ENCODE data around the gene CGB3.

The CGB3 gene

DNA sequence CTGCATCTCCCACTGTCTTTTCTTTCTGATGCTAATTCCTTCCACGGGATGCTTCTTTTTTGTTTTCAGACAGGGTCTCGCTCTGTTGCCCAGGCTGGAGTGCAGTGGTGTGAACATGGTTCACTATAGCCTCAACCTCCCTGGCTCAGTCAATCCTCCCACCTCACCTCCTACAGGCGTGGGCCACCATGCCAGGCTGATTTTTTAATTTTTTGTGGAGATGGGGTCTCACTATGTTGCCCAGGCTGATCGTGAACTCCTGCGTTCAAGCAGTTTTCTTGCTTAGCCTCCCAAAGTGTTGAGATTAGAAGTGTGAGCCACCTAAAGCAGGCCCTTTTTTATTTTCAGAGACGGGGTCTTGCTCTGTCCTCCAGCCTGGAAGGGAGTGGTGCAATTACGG, 35.8 kb downstream of the CGB3 start:
- no peak for DNase-seq (ENCODE audit: low read depth)

GRCh38 chr19:48987323-48987722, 36.8 kb downstream of the CGB3 start:
- DNase-seq (ENCODE audit: low read depth): no peak

GRCh38 chr19:48986211-48986610, 37.9 kb downstream of the CGB3 start:
- no peak for DNase-seq (ENCODE audit: low read depth)

DNA sequence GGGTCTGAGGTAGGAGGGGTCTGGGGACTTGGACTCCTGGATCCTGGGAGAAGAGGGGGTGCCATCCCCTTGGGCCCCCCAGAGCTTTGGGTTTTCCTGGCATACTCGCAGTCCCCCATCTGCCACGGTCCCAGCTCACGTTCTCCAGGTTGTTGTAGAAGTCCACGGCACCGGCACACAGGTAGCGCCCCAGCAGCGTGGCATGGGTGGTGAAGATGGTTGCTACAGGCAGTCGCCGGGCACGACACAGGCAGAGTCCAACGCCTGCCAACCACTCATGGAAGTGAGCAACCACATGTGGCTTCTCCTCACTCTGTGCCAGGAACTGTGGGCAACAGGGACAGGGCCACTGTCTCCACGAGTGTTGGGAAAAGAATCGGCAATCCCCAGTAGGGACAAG, 38.4 kb downstream of the CGB3 start:
- no peak for DNase-seq (ENCODE audit: low read depth)

GRCh38 chr19:48982280-48982679, 41.9 kb downstream of the CGB3 start:
- DNase-seq (ENCODE audit: low read depth): no peak

DNA sequence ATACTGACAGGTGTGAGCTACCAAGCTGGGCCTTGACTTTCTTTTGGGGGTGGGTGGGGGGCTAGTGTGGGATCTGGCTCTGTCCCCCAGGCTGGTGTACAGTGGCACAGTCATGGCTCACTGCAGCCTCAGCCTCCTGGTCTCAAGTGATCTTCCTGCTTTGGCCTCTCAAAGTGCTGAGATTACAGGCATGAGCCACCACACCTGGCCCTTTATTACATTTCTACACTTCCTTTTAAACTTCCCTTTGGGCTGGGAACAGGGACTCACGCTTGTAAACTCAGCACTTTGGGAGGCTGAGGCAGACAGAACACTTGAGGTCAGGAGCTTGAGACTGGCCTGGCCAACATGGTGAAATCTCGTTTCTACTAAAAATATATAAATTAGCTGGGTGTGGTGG, 47.1 kb downstream of the CGB3 start:
- no peak for DNase-seq (ENCODE audit: low read depth)

DNA sequence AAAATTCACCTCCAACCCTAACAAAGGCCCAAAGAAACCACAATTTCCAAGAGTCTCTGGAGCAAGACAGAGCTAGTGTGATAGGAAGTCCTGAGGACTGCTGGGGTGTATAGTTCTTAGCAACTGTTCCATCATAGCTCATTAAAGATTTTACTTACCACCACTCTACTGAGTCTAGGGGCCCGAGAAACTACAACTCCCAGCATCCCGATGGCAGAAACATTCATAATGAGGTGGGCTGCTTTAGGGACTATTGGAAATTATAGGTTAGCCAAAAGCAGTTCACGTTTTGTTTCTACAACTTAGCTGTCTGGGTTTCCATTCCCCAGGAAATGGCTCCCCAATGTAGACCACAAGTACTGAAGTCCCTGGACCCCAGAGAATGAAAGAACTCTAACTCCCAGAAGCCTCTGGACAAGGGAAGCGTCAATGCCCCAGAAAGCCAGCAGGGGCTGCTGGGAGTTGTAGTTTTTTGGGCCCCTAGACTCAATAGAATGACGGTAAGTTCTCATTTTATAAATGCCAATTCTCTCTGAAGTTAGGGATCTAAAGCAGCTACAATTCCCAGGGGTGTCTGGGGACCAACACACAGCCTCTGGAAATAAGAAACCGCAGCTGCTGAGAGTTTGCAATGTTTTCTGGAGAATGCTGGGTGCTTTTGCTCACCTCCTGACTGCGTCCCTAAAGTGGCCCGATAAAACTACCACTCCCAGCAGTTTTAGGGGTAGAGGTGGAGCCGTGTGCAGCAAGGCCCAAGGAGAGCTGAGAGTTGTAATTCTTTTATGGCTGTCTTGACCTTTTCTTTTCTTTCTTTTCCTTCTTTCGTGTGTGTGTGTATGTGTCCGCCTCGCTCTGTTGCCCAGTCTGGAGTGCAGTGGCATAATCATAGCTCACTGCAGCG, 47.9 kb downstream of the CGB3 start:
- DNase-seq (ENCODE audit: low read depth): no peak

Data from activated T-helper 1 cell treated with Interleukin-2 at 50 U/mL for 16 hours (primary cell).